SK-N-SH treated with all-trans-retinoic acid at 6 μM for 48 hours (cell line): Measurements from ENCODE around the gene PFKFB1.

Experiments
- ATAC-seq: fragments of 200-7000 bp; cut with Tn5 transposase; 3 replicates; pipeline ENCODE4 v1.9.1; 2020; ENCODE audit warnings: mild to moderate bottlenecking, moderate library complexity
- ARNTL ChIP-seq: fragments of 450-650 bp; formaldehyde crosslinking; IDR thresholded peaks from 2 replicates; pipeline ENCODE4 v1.5.0; 2020; ENCODE audit warnings: low read depth, mild to moderate bottlenecking, moderate library complexity, borderline replicate concordance
- BACH2 ChIP-seq: fragments of 250-450 bp; sonication (Bioruptor Pico); IDR thresholded peaks from 2 replicates; pipeline ENCODE4 v1.9.0; 2021; ENCODE audit warnings: mild to moderate bottlenecking, borderline replicate concordance
- CREB5 ChIP-seq: fragments of 250-450 bp; sonication (Bioruptor Pico); IDR thresholded peaks from 2 replicates; pipeline ENCODE4 v1.5.1; 2020; ENCODE audit warnings: low read depth, mild to moderate bottlenecking, moderate library complexity
- CSDC2 ChIP-seq: fragments of 250-450 bp; sonication (Bioruptor Pico); IDR thresholded peaks from 2 replicates; pipeline ENCODE4 v1.5.0; 2020; ENCODE audit warnings: mild to moderate bottlenecking, moderate library complexity
- CSRNP3 ChIP-seq: fragments of 250-450 bp; sonication (Bioruptor Pico); IDR thresholded peaks from 2 replicates; pipeline ENCODE4 v1.5.1; 2021; ENCODE audit warnings: mild to moderate bottlenecking, moderate library complexity
- ESRRG ChIP-seq: fragments of 250-450 bp; sonication (Bioruptor Pico); IDR thresholded peaks from 2 replicates; pipeline ENCODE4 v1.6.1; 2021; ENCODE audit warnings: mild to moderate bottlenecking
- GLIS3 ChIP-seq: fragments of 250-450 bp; sonication (Bioruptor Pico); IDR thresholded peaks from 2 replicates; pipeline ENCODE4 v1.5.0; 2020; ENCODE audit warnings: mild to moderate bottlenecking, moderate library complexity
- ISL1 ChIP-seq: fragments of 250-450 bp; sonication (Bioruptor Pico); IDR thresholded peaks from 2 replicates; pipeline ENCODE4 v2.1.2; 2022; ENCODE audit warnings: mild to moderate bottlenecking, moderate library complexity
- OSR1 ChIP-seq: fragments of 250-450 bp; sonication (Bioruptor Pico); IDR thresholded peaks from 2 replicates; pipeline ENCODE4 v1.8.0; 2022; ENCODE audit warnings: moderate library complexity, mild to moderate bottlenecking, inconsistent platforms
- RARB ChIP-seq: fragments of 250-450 bp; sonication (Bioruptor Pico); IDR thresholded peaks from 2 replicates; pipeline ENCODE4 v1.8.0; 2021; ENCODE audit warnings: mild to moderate bottlenecking, moderate library complexity
- SNAI2 ChIP-seq: fragments of 250-450 bp; sonication (Bioruptor Pico); IDR thresholded peaks from 2 replicates; pipeline ENCODE4 v1.5.0; 2020; ENCODE audit warnings: mild to moderate bottlenecking, moderate library complexity
- TCF4 ChIP-seq: fragments of 250-450 bp; sonication (Bioruptor Pico); IDR thresholded peaks from 2 replicates; pipeline ENCODE4 v1.8.0; 2021; ENCODE audit warnings: mild to moderate bottlenecking, moderate library complexity, borderline replicate concordance
- TSHZ2 ChIP-seq: fragments of 250-450 bp; sonication (Bioruptor Pico); IDR thresholded peaks from 2 replicates; pipeline ENCODE4 v1.5.0; 2020; ENCODE audit warnings: mild to moderate bottlenecking, moderate library complexity
- ZC3H10 ChIP-seq: fragments of 250-450 bp; sonication (Bioruptor Pico); IDR thresholded peaks from 2 replicates; pipeline ENCODE4 v1.5.1; 2021; ENCODE audit warnings: mild to moderate bottlenecking, moderate library complexity
- ZFP3 ChIP-seq: fragments of 250-450 bp; sonication (Bioruptor Pico); IDR thresholded peaks from 2 replicates; pipeline ENCODE4 v1.5.0; 2020; ENCODE audit warnings: mild to moderate bottlenecking, moderate library complexity
- ZNF565 ChIP-seq: fragments of 450-650 bp; formaldehyde crosslinking; conservative IDR thresholded peaks from 2 replicates; pipeline ENCODE4 v1.5.0; 2020; ENCODE audit warnings: low read depth, mild to moderate bottlenecking, moderate library complexity
- ZNF70 ChIP-seq: fragments of 450-650 bp; formaldehyde crosslinking; IDR thresholded peaks from 2 replicates; pipeline ENCODE4 v1.5.0; 2020; ENCODE audit warnings: mild to moderate bottlenecking, moderate library complexity
- ZNF8 ChIP-seq: fragments of 450-650 bp; formaldehyde crosslinking; IDR thresholded peaks from 2 replicates; pipeline ENCODE4 v1.5.0; 2020; ENCODE audit warnings: mild to moderate bottlenecking, moderate library complexity
- TF ChIP-seq, protein P1 (sequence below): fragments of 250-450 bp; sonication (Bioruptor Pico); IDR thresholded peaks from 2 replicates; pipeline ENCODE4 v1.8.0; 2021; ENCODE audit warnings: low read depth, mild to moderate bottlenecking, moderate library complexity, borderline replicate concordance
- TF ChIP-seq, protein P2 (sequence below): fragments of 250-450 bp; sonication (Bioruptor Pico); IDR thresholded peaks from 2 replicates; pipeline ENCODE4 v1.8.0; 2020; ENCODE audit warnings: mild to moderate bottlenecking, moderate library complexity, borderline replicate concordance

Gene PFKFB1

DNA sequence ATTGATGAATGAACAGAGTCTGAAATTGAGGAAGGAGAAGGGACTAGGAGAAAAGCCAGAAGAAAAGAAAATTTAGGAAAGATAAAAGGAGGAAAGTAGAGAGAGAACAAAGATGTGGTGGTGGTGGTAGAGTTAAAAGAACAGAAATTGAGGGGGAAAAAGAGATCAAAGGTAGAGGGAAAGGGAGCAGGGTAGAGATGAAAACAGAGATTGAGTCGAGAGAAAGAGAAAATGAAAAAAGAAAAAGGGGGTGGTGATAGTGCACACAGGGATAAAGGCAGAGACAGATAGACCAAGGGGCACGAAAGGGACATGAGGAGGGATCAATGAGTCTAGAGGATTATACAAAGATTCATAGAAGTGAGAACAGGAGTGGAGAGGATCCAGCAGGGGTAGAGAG is 32.9 kb upstream of the PFKFB1 start:
- no peak for TF ChIP-seq TCF4 (CRISPR knock-in tag)
- TF ChIP-seq OSR1 (CRISPR knock-in tag) = no peak
- TF ChIP-seq CSRNP3 (CRISPR knock-in tag) = no peak
- TF ChIP-seq ISL1 = no peak
- TF ChIP-seq ZNF565 (CRISPR knock-in tag) = no peak
- no peak for TF ChIP-seq ESRRG (CRISPR knock-in tag)
- no peak for TF ChIP-seq ZNF70 (CRISPR knock-in tag)
- TF ChIP-seq, protein P1, sequence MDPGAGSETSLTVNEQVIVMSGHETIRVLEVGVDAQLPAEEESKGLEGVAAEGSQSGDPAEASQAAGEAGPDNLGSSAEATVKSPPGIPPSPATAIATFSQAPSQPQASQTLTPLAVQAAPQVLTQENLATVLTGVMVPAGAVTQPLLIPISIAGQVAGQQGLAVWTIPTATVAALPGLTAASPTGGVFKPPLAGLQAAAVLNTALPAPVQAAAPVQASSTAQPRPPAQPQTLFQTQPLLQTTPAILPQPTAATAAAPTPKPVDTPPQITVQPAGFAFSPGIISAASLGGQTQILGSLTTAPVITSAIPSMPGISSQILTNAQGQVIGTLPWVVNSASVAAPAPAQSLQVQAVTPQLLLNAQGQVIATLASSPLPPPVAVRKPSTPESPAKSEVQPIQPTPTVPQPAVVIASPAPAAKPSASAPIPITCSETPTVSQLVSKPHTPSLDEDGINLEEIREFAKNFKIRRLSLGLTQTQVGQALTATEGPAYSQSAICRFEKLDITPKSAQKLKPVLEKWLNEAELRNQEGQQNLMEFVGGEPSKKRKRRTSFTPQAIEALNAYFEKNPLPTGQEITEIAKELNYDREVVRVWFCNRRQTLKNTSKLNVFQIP (CRISPR knock-in tag) = no peak
- no peak for ATAC-seq

DNA sequence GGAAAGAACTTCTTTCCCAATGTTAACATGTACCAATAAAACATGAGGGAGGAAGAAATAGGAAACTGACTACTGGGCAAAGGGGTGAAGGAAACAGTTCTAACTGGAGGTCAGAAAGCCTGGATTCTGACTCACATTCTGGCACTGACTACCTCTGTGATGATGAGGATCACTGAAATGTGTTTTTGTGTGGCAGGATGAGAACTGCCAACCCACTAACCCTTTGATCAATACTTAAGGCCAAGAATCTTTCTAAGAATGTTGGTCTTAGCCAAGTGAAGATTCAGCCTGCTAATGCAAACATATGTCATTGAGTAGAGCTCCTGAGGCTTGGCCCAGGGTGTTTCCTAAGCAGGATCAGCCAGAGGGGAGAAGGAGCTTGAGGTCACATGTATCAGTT is 32.2 kb upstream of the PFKFB1 start:
- ATAC-seq = no peak
- TF ChIP-seq ZC3H10 (CRISPR knock-in tag) = no peak
- no peak for TF ChIP-seq ISL1
- TF ChIP-seq ZNF565 (CRISPR knock-in tag) = no peak
- TF ChIP-seq CSRNP3 (CRISPR knock-in tag) = no peak
- TF ChIP-seq CSDC2 (CRISPR knock-in tag) = no peak

- ATAC-seq = no peak
- TF ChIP-seq CREB5 (CRISPR knock-in tag) (no peak), RARB (CRISPR knock-in tag) (no peak), TCF4 (CRISPR knock-in tag) (no peak), BACH2 (CRISPR knock-in tag) (no peak), SNAI2 (no peak), CSDC2 (CRISPR knock-in tag) (no peak), GLIS3 (CRISPR knock-in tag) (no peak), ZNF8 (CRISPR knock-in tag) (no peak)
- TF ChIP-seq, protein P2, sequence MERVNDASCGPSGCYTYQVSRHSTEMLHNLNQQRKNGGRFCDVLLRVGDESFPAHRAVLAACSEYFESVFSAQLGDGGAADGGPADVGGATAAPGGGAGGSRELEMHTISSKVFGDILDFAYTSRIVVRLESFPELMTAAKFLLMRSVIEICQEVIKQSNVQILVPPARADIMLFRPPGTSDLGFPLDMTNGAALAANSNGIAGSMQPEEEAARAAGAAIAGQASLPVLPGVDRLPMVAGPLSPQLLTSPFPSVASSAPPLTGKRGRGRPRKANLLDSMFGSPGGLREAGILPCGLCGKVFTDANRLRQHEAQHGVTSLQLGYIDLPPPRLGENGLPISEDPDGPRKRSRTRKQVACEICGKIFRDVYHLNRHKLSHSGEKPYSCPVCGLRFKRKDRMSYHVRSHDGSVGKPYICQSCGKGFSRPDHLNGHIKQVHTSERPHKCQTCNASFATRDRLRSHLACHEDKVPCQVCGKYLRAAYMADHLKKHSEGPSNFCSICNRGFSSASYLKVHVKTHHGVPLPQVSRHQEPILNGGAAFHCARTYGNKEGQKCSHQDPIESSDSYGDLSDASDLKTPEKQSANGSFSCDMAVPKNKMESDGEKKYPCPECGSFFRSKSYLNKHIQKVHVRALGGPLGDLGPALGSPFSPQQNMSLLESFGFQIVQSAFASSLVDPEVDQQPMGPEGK = no peak
Measured at GRCh38 chrX:55014897-55015299, 20.9 kb upstream of the PFKFB1 start.

DNA sequence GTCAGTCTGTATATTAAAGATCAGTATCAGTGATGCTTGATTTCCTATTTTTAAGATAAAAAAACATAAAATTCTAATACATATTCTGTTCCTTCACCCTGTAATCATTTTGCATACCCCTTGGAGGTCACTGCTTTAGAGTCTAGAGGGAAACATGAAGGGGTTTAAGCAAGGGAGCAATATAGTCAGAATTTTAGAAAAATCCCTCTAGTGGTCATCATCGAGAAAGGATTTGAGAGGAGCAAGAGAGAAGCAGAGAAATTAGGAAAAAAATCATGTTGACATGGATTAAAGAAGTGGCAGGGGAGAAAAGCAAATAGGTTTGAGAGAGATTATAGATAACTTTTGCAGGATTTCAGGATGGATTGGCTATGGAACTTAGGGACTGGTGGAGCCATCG is 17.3 kb upstream of the PFKFB1 start:
- TF ChIP-seq, protein P2 = no peak
- TF ChIP-seq ARNTL (no peak), TSHZ2 (CRISPR knock-in tag) (no peak), CREB5 (CRISPR knock-in tag) (no peak), TCF4 (CRISPR knock-in tag) (no peak), SNAI2 (no peak), ZNF8 (CRISPR knock-in tag) (no peak), ZNF565 (CRISPR knock-in tag) (no peak), BACH2 (CRISPR knock-in tag) (no peak), ZFP3 (CRISPR knock-in tag) (no peak)
- TF ChIP-seq, all 23 proteins: peak for 0
- ATAC-seq = peak; percentile 59
